ENCODE measurements around the gene PPEF1.
"Not testable (repeated sequence)": the region's sequence is repeated elsewhere in the genome, so short reads cannot be mapped to it uniquely, and the experiment has no call there.

The PPEF1 gene

DNA sequence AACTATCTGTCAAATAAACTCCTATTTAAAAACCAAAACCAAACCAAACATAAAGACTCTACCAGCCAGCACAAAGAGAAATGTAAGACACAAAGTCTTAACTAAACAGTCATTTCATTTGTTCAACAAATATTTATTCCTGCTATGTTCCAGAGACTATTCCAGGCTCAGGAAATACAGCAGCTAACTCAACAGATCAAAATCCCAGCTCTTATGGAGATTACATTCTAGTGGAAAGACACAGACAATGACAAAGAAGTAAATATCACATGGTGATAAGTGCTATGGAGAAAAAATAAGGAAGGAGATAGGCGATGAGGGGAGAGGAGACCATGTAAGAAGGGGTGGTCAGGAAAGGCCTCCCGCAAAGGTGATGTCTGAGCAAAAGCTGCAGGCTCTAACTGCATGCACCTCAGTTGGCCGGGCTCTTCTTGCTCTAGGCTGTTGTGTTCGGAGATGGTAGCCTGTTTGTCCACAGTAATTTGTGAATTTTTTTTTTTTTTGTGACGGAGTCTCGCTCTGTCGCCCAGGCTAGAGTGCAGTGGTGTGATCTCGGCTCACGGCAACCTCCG is 15.1 kb downstream of the PPEF1 start:
- H3K4me3 ChIP-seq (ENCODE audit: low read length), result no peak overlapping the region
- TF ChIP-seq, protein P1, sequence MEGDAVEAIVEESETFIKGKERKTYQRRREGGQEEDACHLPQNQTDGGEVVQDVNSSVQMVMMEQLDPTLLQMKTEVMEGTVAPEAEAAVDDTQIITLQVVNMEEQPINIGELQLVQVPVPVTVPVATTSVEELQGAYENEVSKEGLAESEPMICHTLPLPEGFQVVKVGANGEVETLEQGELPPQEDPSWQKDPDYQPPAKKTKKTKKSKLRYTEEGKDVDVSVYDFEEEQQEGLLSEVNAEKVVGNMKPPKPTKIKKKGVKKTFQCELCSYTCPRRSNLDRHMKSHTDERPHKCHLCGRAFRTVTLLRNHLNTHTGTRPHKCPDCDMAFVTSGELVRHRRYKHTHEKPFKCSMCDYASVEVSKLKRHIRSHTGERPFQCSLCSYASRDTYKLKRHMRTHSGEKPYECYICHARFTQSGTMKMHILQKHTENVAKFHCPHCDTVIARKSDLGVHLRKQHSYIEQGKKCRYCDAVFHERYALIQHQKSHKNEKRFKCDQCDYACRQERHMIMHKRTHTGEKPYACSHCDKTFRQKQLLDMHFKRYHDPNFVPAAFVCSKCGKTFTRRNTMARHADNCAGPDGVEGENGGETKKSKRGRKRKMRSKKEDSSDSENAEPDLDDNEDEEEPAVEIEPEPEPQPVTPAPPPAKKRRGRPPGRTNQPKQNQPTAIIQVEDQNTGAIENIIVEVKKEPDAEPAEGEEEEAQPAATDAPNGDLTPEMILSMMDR (conservative IDR thresholded peaks at IDR 0.05; ENCODE audit: low read length), result no peak

DNA sequence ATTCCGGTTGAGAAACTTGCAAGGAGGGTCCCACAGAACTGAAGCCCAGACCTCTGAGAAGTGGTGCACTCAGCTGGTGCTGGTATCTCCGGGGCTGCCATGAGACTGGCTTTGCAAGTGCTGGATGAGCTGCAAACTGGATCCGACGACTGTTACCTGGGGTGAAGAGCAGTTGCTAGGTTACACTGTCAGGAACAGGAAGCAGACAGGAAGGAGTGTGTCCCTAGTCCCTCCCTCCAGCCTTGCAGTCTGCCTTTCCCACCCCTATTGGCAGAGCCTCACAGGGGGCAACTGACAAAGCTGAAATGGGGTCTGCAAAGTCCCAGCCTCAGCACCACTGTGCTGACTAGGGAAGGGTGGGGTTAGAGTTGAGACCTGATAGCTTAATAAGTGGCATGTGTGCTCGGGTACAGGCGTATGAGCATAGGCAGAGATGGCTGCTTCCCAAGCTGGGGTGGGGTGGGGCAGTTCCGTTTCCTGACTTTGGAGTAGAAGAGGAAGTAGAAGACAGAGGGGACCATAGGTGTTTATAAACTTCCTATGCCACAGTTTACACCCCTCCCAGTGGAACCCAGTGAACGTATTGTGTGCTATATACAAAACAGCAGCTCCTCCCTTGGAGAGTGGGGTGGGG is 18.0 kb downstream of the PPEF1 start:
- TF ChIP-seq, protein P1 (conservative IDR thresholded peaks at IDR 0.05; ENCODE audit: low read length), result no peak
- no peak for DNase-seq (ENCODE audit: low read depth)
- H3K4me3 ChIP-seq (ENCODE audit: low read length), result no peak overlapping the region

More for the DNA sequence above, 15.1 kb downstream of the PPEF1 start:
- DNase-seq (ENCODE audit: low read depth), result no peak

DNA sequence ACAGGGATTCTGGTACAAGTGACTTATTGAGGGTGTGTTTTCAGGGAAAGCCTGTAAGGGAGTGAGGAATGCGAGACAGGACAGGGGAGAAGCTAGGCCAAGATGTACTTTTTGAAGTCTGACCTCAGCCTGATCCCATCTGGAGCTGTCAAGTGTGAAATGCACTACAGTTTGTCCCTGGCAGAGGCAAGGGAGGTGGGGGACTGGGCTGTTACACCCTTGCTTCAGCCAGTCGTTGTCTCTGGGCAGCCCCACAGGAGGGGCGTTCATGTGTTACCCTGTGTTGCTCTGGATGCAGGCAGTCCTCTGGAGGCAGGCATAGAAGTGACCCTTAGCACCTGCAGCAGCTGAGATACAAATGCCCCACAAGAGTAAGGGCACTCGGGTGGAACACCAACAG is 25.8 kb downstream of the PPEF1 start:
- DNase-seq (ENCODE audit: low read depth), result no peak

DNA sequence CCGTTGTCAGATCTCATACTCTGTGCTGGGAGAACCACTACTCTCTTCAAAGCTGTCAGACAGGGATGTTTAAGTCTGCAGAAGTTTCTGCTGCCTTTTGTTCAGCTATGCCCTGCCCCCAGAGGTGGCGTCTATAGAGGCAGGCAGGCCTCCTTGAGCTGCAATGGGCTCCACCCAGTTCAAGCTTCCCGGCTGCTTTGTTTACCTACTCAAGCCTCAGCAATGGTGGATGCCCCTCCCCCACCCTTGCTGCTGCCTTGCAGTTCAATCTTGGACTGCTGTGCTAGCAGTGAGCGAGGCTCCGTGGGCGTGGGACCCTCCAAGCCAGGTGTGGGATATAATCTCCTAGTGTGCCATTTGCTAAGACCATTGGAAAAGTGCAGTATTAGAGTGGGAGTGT is 32.2 kb downstream of the PPEF1 start:
- H3K4me3 ChIP-seq (ENCODE audit: low read length); DNase-seq (ENCODE audit: low read depth): not testable (repeated sequence)

More for the DNA sequence above, 25.8 kb downstream of the PPEF1 start:
- TF ChIP-seq, protein P1 (conservative IDR thresholded peaks at IDR 0.05; ENCODE audit: low read length), result no peak
- no peak overlapping the region for H3K4me3 ChIP-seq (ENCODE audit: low read length)

DNA sequence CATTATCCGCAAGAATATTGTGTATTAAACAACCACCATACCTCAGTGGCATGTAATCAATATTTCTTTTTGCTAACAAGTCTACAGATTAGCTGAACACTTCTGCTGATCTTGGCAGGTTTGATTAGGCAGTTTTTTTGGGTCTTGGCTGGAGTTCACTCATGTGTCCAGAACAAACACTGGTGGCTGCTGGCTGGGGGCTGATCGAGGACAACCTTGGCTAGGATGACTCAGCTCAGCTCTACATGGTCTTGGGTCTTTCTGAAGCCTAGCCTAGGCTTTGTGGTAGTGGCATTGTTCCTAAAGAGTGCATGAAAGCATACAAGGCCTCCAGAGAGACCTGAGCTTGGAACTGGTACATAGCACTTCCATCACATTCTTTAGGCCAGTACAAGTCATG is 41.1 kb downstream of the PPEF1 start:
- TF ChIP-seq, protein P1 (conservative IDR thresholded peaks at IDR 0.05; ENCODE audit: low read length), result no peak
- H3K4me3 ChIP-seq (ENCODE audit: low read length), result no peak overlapping the region
- no peak for DNase-seq (ENCODE audit: low read depth)

DNA sequence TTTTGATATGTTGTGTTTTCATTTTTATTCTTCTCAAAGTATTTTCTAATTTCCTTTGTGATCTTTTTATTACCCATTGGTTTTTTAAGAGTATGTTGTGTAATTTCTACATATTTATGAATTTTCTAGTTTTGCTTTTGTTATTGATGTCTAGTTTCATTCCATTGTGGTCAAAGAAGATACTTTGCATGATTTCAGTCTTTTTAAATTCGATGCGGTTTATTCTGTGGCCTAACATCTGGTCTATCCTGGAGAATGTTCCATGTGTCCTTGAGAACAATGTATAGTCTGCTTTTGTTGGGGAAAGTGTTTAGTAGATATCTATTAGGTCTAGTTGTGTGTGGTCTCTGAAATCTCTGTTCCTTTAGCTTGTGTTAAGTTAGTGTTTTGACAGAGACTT is 46.2 kb downstream of the PPEF1 start:
- TF ChIP-seq, protein P1 (conservative IDR thresholded peaks at IDR 0.05; ENCODE audit: low read length), result no peak
- DNase-seq (ENCODE audit: low read depth), result peak; percentile 19
- no peak overlapping the region for H3K4me3 ChIP-seq (ENCODE audit: low read length)

DNA sequence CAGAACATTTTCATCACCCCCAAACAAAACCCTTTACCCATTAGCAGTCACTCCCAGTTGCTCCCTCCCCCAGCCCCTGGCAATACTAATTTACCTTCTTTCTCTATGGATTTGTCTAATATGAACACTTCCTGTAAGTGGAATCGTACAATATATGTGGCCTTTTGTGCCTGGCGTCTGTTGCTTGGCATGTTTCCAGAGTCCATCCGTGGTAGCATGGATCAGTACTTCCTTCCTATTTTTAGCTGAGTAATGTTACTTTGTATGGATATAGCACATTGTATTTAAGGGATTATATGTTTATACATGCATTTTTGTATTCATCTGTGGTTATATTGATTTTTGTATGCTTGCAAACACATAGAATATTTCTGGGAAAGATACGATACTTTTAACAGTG is 48.2 kb downstream of the PPEF1 start:
- H3K4me3 ChIP-seq (ENCODE audit: low read length), result no peak overlapping the region
- no peak for DNase-seq (ENCODE audit: low read depth)
- TF ChIP-seq, protein P1 (conservative IDR thresholded peaks at IDR 0.05; ENCODE audit: low read length), result no peak

All from AG10803 (cell line).